ENCODE measurements around the gene CCDC6. TPM values are rescaled to one million over a fixed set of nuclear protein-coding genes. Genes with fewer than 3 reads are reported as not detected.

Gene CCDC6
- total and polyA plus RNA-seq, 12 donors: 4.4 to 22.8 (median 17.0) TPM

- Histone ChIP-seq H3K27ac (peak overlapping the region in 7 of 10 donors; percentile 1 to 70 (median 45)), H3K9me3 (no peaks in the 10 kb centered on the region), H3K27me3 (no peaks in the 10 kb centered on the region), H3K4me1 (peaks cover 0 to 21% (median 13%) of the 10 kb centered on the region in 9 donors), H3K4me3 (no peak overlapping the region), H3K36me3 (peaks cover 0 to 100% (median 49%) of the 10 kb centered on the region in 9 donors)
- DNase-seq (peak; percentile 50 to 66), ATAC-seq (peak; percentile 66 to 98 (median 90))
- intact Hi-C loops (cut with DNase I): loop anchor here in 6 of 10 donors (5.0 to 10.0 kb wide), 2 partner anchors 181 to 183 kb away; no protein-coding TSS in a partner anchor
- TF ChIP-seq, protein P1, sequence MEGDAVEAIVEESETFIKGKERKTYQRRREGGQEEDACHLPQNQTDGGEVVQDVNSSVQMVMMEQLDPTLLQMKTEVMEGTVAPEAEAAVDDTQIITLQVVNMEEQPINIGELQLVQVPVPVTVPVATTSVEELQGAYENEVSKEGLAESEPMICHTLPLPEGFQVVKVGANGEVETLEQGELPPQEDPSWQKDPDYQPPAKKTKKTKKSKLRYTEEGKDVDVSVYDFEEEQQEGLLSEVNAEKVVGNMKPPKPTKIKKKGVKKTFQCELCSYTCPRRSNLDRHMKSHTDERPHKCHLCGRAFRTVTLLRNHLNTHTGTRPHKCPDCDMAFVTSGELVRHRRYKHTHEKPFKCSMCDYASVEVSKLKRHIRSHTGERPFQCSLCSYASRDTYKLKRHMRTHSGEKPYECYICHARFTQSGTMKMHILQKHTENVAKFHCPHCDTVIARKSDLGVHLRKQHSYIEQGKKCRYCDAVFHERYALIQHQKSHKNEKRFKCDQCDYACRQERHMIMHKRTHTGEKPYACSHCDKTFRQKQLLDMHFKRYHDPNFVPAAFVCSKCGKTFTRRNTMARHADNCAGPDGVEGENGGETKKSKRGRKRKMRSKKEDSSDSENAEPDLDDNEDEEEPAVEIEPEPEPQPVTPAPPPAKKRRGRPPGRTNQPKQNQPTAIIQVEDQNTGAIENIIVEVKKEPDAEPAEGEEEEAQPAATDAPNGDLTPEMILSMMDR (IDR thresholded peaks at IDR 0.05): no peak
- 73% methylated on average over 9 of the region's 9 CpGs for WGBS, 2 donors
Measured at GRCh38 chr10:59807629-59808620, 98.4 kb downstream of the CCDC6 start.

DNA sequence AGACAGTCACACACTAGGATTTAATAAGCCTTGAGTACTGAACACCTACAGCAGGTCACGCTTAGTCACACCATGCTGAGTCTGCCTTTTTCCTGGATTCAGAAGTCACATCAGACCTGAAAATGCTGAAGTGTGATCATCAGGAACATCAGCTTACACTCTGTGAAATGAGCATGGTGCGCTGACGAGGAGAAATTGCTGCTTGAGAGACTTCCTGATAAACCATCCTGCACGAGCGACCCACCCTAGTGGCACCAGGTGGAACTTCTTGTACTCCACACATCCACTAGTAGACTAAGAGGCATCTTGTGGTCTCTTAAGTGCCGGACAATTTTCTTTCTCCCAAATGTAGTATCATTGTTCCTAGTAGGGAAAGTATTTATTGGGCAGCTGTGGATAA lies 101.3 kb downstream of the CCDC6 start:
- peaks cover 0 to 95% (median 39%) of the 10 kb centered on the region in 9 donors for H3K36me3 ChIP-seq
- H3K4me3 ChIP-seq: no peak overlapping the region
- no peak overlapping the region for H3K27ac ChIP-seq
- no peak for DNase-seq
- no peaks in the 10 kb centered on the region for H3K9me3 ChIP-seq
- H3K27me3 ChIP-seq: no peaks in the 10 kb centered on the region
- TF ChIP-seq, protein P1 (IDR thresholded peaks at IDR 0.05): peak; percentile 8 to 45 (median 29)
- intact Hi-C loops (cut with DNase I): loop anchor here in 6 of 10 donors (5.0 to 10.0 kb wide), 2 partner anchors 178 to 180 kb away; no protein-coding TSS in a partner anchor
- WGBS, 2 donors: 88 to 91% methylated on average over 6 of the region's 6 CpGs
- H3K4me1 ChIP-seq: peaks cover 0 to 21% (median 13%) of the 10 kb centered on the region in 9 donors
- ATAC-seq: no peak

GRCh38 chr10:59804220-59804619 lies 102.1 kb downstream of the CCDC6 start:
- H3K4me3 ChIP-seq: no peak overlapping the region
- no peak for ATAC-seq
- intact Hi-C loops (cut with DNase I): loop anchor here in 1 of 10 donors (10.0 kb wide), 1 partner anchor 179 kb away; no protein-coding TSS in a partner anchor
- 93 to 96% methylated on average over 4 of the region's 4 CpGs for WGBS, 2 donors
- no peaks in the 10 kb centered on the region for H3K9me3 ChIP-seq
- DNase-seq: no peak
- H3K4me1 ChIP-seq: peaks cover 0 to 17% (median 10%) of the 10 kb centered on the region in 9 donors
- TF ChIP-seq, protein P1 (IDR thresholded peaks at IDR 0.05): no peak
- H3K27ac ChIP-seq: no peak overlapping the region
- H3K27me3 ChIP-seq: no peaks in the 10 kb centered on the region
- peaks cover 0 to 95% (median 40%) of the 10 kb centered on the region in 9 donors for H3K36me3 ChIP-seq

GRCh38 chr10:59803714-59804113 lies 102.6 kb downstream of the CCDC6 start:
- Histone ChIP-seq H3K27ac (peak overlapping the region in 1 of 10 donors; percentile 29), H3K9me3 (no peaks in the 10 kb centered on the region), H3K4me3 (no peak overlapping the region), H3K4me1 (peaks cover 0 to 12% (median 5%) of the 10 kb centered on the region in 9 donors), H3K36me3 (peaks cover 0 to 94% (median 44%) of the 10 kb centered on the region in 9 donors), H3K27me3 (no peaks in the 10 kb centered on the region)
- intact Hi-C loops (cut with DNase I): loop anchor here in 1 of 10 donors (10.0 kb wide), 1 partner anchor 179 kb away; no protein-coding TSS in a partner anchor
- TF ChIP-seq, protein P1 (IDR thresholded peaks at IDR 0.05): no peak
- DNase-seq: no peak
- ATAC-seq: no peak
- WGBS, 2 donors: 70 to 94% methylated on average over 1 of the region's 1 CpG
